Nephron (organoid): ENCODE measurements around the gene PPID.
"Not testable (repeated sequence)": the region's sequence is repeated elsewhere in the genome, so short reads cannot be mapped to it uniquely, and the experiment has no call there.

Experiments
- H3K27ac Mint-ChIP-seq, 3 experiments: 2 replicates each; pipeline ENCODE4 v1.8.0; 2020; ENCODE audit warnings: mixed read lengths in 3 of 3, mild to moderate bottlenecking in 2 of 3, moderate library complexity in 1 of 3
- H3K27me3 Mint-ChIP-seq: 2 replicates; pipeline ENCODE4 v1.8.0; 2021; ENCODE audit warnings: low read depth, mild to moderate bottlenecking, moderate library complexity, mixed read lengths
- H3K36me3 Mint-ChIP-seq: 2 replicates; pipeline ENCODE4 v1.8.0; 2020; ENCODE audit warnings: low read depth, mixed read lengths
- H3K4me1 Mint-ChIP-seq: 2 replicates; pipeline ENCODE4 v1.8.0; 2020; ENCODE audit warnings: mixed read lengths
- H3K4me3 Mint-ChIP-seq, 3 experiments: 2 replicates each; pipeline ENCODE4 v1.8.0; 2020; ENCODE audit warnings: mild to moderate bottlenecking in 3 of 3, mixed read lengths in 3 of 3, moderate library complexity in 2 of 3
- H3K9me3 Mint-ChIP-seq: 2 replicates; pipeline ENCODE4 v1.8.0; 2020; ENCODE audit warnings: mixed read lengths
- CTCF ChIP-seq, 3 experiments: fragments of 200-600 bp; sonication (generic); IDR thresholded peaks; one replicate each; pipeline ENCODE4 v1.5.0; 2021; ENCODE audit warnings: antibody characterized with exemption in 3 of 3; ENCODE audit not compliant: unreplicated experiment in 3 of 3

PPID gene

DNA sequence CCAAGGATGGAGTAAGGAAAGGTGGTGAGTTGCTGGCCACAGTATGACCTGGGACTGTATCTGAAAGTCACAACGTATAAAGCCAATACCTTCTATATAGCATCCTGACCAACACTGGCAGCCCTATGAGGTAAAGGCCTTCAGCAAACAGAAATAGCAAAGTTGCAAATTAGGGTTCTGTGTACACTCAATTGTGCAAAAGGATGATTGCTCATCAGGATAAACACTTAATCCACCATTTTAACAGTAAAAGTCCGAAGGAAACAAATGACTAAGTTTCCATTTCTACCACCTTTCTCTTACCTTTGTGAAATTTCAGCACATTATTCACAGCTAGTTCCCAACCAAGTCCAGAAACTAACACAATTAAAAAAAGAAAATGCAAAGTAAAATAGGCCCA lies 44.3 kb upstream of the PPID start:
- peak overlapping the region; percentile 84 to 94 (median 89) for H3K4me3 Mint-ChIP-seq
- no peaks in the 10 kb centered on the region for H3K27me3 Mint-ChIP-seq
- TF ChIP-seq CTCF (IDR thresholded peaks at IDR 0.05; ENCODE audit: unreplicated experiment in 3 of 3) = no peak
- H3K27ac Mint-ChIP-seq = peak overlapping the region; percentile 90 to 99 (median 96)
- no peaks in the 10 kb centered on the region for H3K36me3 Mint-ChIP-seq
- H3K9me3 Mint-ChIP-seq = no peaks in the 10 kb centered on the region
- H3K4me1 Mint-ChIP-seq = peaks cover 44% of the 10 kb centered on the region

GRCh38 chr4:158766434-158767044 lies 43.3 kb upstream of the PPID start:
- H3K36me3 Mint-ChIP-seq = no peaks in the 10 kb centered on the region
- peak overlapping the region; percentile 62 to 89 (median 69) for H3K4me3 Mint-ChIP-seq
- TF ChIP-seq CTCF (IDR thresholded peaks at IDR 0.05; ENCODE audit: unreplicated experiment in 3 of 3) = no peak
- peaks cover 36% of the 10 kb centered on the region for H3K4me1 Mint-ChIP-seq
- H3K27ac Mint-ChIP-seq = peak overlapping the region; percentile 15 to 90 (median 45)
- no peaks in the 10 kb centered on the region for H3K9me3 Mint-ChIP-seq
- H3K27me3 Mint-ChIP-seq = no peaks in the 10 kb centered on the region

DNA sequence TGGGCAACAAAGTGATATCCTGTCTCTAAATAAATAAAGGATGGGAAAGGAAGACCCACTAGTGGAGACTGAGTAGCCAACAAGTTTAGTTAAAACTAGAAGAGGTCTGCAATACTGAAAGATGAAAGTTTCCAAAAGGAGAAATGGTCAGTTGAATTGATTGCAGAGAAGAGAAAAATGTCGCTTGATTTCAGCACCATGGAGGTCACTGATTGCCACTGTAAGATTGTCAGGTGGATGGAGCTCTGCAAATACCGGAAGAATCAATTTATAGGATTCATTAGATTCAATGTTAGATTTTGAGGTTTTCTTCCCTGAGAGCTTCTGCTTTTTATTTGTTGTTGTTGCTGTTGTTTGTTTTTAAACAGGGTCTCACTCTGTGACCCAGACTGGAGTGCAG lies 40.3 kb upstream of the PPID start:
- H3K36me3 Mint-ChIP-seq = no peaks in the 10 kb centered on the region
- no peak for TF ChIP-seq CTCF (IDR thresholded peaks at IDR 0.05; ENCODE audit: unreplicated experiment in 3 of 3)
- no peak overlapping the region for H3K27ac Mint-ChIP-seq
- H3K4me1 Mint-ChIP-seq = peaks cover 18% of the 10 kb centered on the region
- H3K27me3 Mint-ChIP-seq = no peaks in the 10 kb centered on the region
- H3K4me3 Mint-ChIP-seq = no peak overlapping the region
- H3K9me3 Mint-ChIP-seq = peaks cover 4% of the 10 kb centered on the region

DNA sequence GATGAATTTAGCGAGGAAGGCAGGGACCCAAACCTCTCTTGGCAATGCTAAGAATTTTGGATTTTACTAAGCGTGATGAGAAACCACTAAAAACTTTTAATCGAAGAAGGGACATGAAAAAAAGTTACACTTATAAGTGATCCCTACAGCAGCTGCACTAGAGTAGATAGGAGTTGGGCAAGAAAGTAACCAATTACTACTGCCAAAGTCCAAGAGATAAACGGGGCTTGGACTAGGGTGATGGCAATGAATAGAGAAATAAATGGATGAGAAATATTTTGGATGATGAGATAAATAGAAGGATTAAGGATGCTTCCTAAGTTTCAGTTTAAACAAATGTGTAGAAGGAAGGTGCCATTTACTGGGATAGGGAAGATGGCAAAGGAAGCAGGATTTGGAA lies 39.4 kb upstream of the PPID start:
- Mint-ChIP-seq H3K4me1 (peaks cover 10% of the 10 kb centered on the region), H3K9me3 (peaks cover 10% of the 10 kb centered on the region), H3K36me3 (peaks cover 5% of the 10 kb centered on the region), H3K4me3 (no peak overlapping the region), H3K27me3 (no peaks in the 10 kb centered on the region), H3K27ac (no peak overlapping the region)
- no peak for TF ChIP-seq CTCF (IDR thresholded peaks at IDR 0.05; ENCODE audit: unreplicated experiment in 3 of 3)

DNA sequence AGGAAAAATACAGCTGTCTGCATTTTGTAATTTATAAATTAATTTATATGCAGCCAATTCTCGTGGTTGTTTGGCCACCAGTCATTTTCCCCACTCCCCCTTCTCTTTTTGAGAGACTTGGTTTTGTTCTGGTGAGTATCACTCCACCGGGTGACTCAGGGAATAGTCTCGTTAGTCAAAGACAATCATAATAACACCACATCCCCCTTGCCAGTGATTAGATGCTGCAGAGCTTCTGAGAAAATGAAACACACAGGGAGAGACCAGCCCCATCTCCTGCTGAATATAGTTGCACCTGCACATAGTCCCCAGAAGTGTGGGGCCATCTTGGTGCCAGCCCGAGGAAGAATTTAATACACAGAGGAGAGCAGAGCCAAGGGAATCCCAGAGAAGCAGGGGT lies 37.7 kb upstream of the PPID start:
- Mint-ChIP-seq H3K4me1 (no peaks in the 10 kb centered on the region), H3K27me3 (no peaks in the 10 kb centered on the region), H3K4me3 (no peak overlapping the region), H3K27ac (no peak overlapping the region), H3K9me3 (peaks cover 22% of the 10 kb centered on the region), H3K36me3 (peaks cover 5% of the 10 kb centered on the region)
- TF ChIP-seq CTCF (IDR thresholded peaks at IDR 0.05; ENCODE audit: unreplicated experiment in 3 of 3) = no peak

GRCh38 chr4:158759539-158759938 lies 36.3 kb upstream of the PPID start:
- not testable (repeated sequence) for H3K36me3 Mint-ChIP-seq, H3K27me3 Mint-ChIP-seq, H3K27ac Mint-ChIP-seq, H3K4me3 Mint-ChIP-seq, H3K4me1 Mint-ChIP-seq
- H3K9me3 Mint-ChIP-seq = peaks cover 23% of the 10 kb centered on the region
